ENCODE data around the gene CHTF18. TPM values are rescaled to one million over a fixed set of nuclear protein-coding genes. Genes with fewer than 3 reads are reported as not detected.

CHTF18 gene
- total RNA-seq, 6 experiments from 2014 or later = 2.9 to 7.8 (median 4.6) TPM

- intact Hi-C loops (cut with DNase I) = no loop called here
- WGBS (ENCODE audit: insufficient coverage, low coverage, low lambda C conversion rate, missing lambda C conversion rate) = 60% methylated on average over 3 of the region's 29 CpGs
- DNase-seq (no peak), ATAC-seq (peak in 1 of 4 donors; percentile 11)
- H3K27ac ChIP-seq = no peak overlapping the region
- no peaks in the 10 kb centered on the region for H3K27me3 ChIP-seq
- no peak overlapping the region for H3K4me3 ChIP-seq
- no peak for TF ChIP-seq CTCF (IDR thresholded peaks at IDR 0.05)
- no peak for TF ChIP-seq POLR2A (IDR thresholded peaks at IDR 0.05)
- H3K9me3 ChIP-seq = no peaks in the 10 kb centered on the region
- no peaks in the 10 kb centered on the region for H3K4me1 ChIP-seq
- no peaks in the 10 kb centered on the region for H3K36me3 ChIP-seq
Observed at GRCh38 chr16:766008-766819, 22.2 kb upstream of the CHTF18 start.

GRCh38 chr16:766820-767640 lies 21.4 kb upstream of the CHTF18 start:
- H3K36me3 ChIP-seq = no peaks in the 10 kb centered on the region
- DNase-seq (no peak), ATAC-seq (no peak)
- H3K27ac ChIP-seq = no peak overlapping the region
- no peaks in the 10 kb centered on the region for H3K27me3 ChIP-seq
- intact Hi-C loops (cut with DNase I) = no loop called here
- no peaks in the 10 kb centered on the region for H3K4me1 ChIP-seq
- TF ChIP-seq CTCF (IDR thresholded peaks at IDR 0.05) (no peak), POLR2A (IDR thresholded peaks at IDR 0.05) (no peak)
- no peaks in the 10 kb centered on the region for H3K9me3 ChIP-seq
- H3K4me3 ChIP-seq = no peak overlapping the region
- WGBS (ENCODE audit: insufficient coverage, low coverage, low lambda C conversion rate, missing lambda C conversion rate) = 66% methylated on average over 31 of the region's 48 CpGs

- DNase-seq = no peak
- Histone ChIP-seq H3K4me3 (no peak overlapping the region), H3K36me3 (no peaks in the 10 kb centered on the region), H3K4me1 (no peaks in the 10 kb centered on the region), H3K9me3 (no peaks in the 10 kb centered on the region), H3K27me3 (no peaks in the 10 kb centered on the region), H3K27ac (no peak overlapping the region)
- TF ChIP-seq POLR2A (IDR thresholded peaks at IDR 0.05) = no peak
- no peak for TF ChIP-seq CTCF (IDR thresholded peaks at IDR 0.05)
- ATAC-seq = no peak
- intact Hi-C loops (cut with DNase I) = no loop called here
- WGBS (ENCODE audit: insufficient coverage, low coverage, low lambda C conversion rate, missing lambda C conversion rate) = 68% methylated on average over 29 of the region's 38 CpGs
Observed at GRCh38 chr16:767743-768235, 20.6 kb upstream of the CHTF18 start.

GRCh38 chr16:768428-768827 lies 20.0 kb upstream of the CHTF18 start:
- Histone ChIP-seq H3K4me3 (no peak overlapping the region), H3K27ac (no peak overlapping the region), H3K36me3 (no peaks in the 10 kb centered on the region), H3K4me1 (no peaks in the 10 kb centered on the region), H3K9me3 (no peaks in the 10 kb centered on the region), H3K27me3 (no peaks in the 10 kb centered on the region)
- WGBS (ENCODE audit: insufficient coverage, low coverage, low lambda C conversion rate, missing lambda C conversion rate) = no CpG with 5 or more reads among the region's 21 CpGs
- ATAC-seq = no peak
- intact Hi-C loops (cut with DNase I) = no loop called here
- TF ChIP-seq CTCF (IDR thresholded peaks at IDR 0.05) (no peak), POLR2A (IDR thresholded peaks at IDR 0.05) (no peak)
- DNase-seq = peak in 1 of 3 donors; percentile 50

All from right lobe of liver (tissue), 6 donors.